T-helper 2 cell (primary cell): Measurements from ENCODE around the gene ZNF592.

ENCODE experiments used
- DNase-seq, 5 experiments: peaks; one replicate each; pipeline versions ENCODE4 v3.0.0 to v3.0.0-alpha.2; 2012 to 2022

The ZNF592 gene

GRCh38 chr15:84782346-84782745 is 34.0 kb downstream of the ZNF592 start:
- peak in 1 of 5 experiments; percentile 14 for DNase-seq

GRCh38 chr15:84783493-84784251 is 35.3 kb downstream of the ZNF592 start:
- DNase-seq: no peak

GRCh38 chr15:84784262-84784661 is 35.9 kb downstream of the ZNF592 start:
- no peak for DNase-seq

DNA sequence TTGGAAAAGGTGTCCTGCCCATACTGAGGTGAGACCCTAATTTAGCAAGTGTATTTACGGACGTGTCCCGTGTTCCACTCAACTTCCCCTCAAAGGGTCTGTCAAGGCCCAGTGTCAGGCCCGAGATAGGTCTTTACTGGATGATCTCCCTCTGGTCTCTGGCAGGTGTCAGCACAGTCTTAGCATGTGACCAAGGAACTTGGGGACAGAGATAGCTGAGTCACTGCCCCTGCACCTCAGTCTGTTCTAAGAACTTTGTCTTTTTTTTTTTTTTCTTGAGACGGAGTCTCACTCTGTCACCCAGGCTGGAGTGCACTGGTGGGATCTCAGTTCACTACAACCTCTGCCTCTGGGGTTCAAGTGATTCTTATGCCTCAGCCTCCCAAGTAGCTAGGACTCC is 36.7 kb downstream of the ZNF592 start:
- DNase-seq: no peak

- no peak for DNase-seq
Observed at GRCh38 chr15:84788500-84788899, 40.1 kb downstream of the ZNF592 start.

GRCh38 chr15:84789762-84790161 is 41.4 kb downstream of the ZNF592 start:
- DNase-seq: no peak

- no peak for DNase-seq
Observed at GRCh38 chr15:84790676-84791075, 42.3 kb downstream of the ZNF592 start.

- no peak for DNase-seq
Observed at GRCh38 chr15:84791763-84792162, 43.4 kb downstream of the ZNF592 start.

GRCh38 chr15:84793431-84794161 is 45.2 kb downstream of the ZNF592 start:
- DNase-seq: no peak

GRCh38 chr15:84794162-84794547 is 45.8 kb downstream of the ZNF592 start:
- no peak for DNase-seq

GRCh38 chr15:84795186-84795585 is 46.8 kb downstream of the ZNF592 start:
- no peak for DNase-seq

DNA sequence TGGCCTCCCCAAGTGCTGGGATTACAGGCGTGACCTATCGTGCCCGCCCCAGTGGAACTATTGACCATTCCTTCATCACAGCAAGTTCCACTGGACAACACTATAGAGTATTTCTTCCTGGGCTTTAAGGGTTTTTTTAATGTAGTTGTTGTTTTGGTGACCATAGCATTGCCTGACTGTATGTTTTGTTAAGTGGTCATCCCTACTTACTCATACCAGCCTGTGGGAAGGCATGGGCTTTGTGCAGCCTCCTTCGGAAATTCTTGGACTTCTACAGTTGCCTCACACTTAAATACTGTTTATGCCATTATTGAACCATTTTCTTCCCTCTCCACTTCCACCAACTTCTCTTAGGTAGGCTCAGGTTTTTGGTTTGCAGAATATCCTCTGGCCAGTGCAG is 48.8 kb downstream of the ZNF592 start:
- DNase-seq: no peak

DNA sequence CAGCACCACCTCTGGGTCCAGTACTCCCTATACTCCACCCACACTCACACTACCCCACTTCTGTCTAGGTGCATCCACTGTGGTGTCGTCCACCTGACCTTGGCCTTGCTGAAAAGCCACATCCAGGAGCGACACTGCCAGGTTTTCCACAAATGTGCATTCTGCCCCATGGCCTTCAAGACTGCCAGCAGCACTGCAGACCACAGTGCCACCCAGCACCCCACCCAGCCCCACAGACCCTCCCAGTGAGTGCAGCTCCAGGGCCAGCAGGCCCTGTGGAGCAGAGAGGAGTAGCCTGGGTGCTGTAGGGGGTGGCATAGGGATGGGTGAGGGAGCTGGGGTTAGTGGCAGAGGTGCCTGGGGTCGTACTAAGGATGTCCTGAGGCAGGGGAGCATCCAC is 49.4 kb downstream of the ZNF592 start:
- no peak for DNase-seq

GRCh38 chr15:84798436-84798946 is 50.1 kb downstream of the ZNF592 start:
- no peak for DNase-seq

DNA sequence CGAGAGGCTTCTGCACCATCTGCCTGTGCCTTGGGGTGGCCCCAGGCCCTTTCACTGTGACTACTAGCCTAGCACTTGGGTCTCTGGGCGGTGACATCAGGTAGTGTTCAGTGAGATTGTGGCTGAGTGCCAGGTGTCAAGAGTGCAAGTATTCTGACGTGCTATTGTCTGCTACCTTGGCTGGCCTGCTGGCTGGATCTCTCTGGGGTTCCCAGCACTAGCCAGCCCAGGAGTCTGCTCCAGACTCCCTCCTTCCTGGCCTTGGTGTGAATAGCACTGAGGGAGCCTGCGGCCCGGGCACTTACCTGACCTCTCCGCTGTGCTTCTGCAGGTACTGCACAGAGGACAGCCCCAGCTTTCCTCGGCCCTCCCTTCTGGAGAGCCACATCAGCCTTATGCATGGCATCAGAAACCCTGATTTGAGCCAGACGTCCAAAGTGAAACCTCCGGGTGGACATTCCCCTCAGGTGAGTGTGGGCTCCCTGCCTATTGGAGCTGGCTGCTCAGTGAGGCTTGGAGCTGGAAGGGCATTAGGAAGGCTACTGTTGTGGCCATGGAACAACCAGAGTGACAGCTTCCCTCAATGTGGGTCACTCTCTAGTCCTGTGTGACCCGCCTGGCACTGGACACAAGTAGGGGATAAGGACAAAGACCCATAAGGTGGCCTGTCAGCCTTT is 51.3 kb downstream of the ZNF592 start:
- no peak for DNase-seq

DNA sequence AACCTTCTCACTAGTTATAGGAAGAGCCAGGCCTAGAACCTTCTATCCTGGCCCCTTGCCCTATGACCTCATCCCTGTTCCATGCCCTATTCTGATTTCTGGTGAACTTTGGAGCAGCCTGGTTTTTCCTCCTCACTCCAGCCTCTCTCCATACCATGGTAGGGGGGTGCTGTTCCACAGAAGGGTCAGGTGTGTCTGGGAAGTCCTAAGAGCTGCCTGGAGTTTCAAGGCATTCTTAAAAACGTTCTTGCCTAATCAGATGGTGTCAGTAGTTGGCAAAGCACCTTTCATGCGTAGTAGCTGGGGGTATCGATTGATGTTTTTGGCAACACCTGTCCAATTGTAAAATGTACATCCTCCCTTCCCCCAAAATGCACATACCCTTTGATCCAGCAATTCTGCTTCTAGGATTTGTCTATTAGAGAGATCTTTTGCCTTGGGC is 52.0 kb downstream of the ZNF592 start:
- DNase-seq: no peak

DNA sequence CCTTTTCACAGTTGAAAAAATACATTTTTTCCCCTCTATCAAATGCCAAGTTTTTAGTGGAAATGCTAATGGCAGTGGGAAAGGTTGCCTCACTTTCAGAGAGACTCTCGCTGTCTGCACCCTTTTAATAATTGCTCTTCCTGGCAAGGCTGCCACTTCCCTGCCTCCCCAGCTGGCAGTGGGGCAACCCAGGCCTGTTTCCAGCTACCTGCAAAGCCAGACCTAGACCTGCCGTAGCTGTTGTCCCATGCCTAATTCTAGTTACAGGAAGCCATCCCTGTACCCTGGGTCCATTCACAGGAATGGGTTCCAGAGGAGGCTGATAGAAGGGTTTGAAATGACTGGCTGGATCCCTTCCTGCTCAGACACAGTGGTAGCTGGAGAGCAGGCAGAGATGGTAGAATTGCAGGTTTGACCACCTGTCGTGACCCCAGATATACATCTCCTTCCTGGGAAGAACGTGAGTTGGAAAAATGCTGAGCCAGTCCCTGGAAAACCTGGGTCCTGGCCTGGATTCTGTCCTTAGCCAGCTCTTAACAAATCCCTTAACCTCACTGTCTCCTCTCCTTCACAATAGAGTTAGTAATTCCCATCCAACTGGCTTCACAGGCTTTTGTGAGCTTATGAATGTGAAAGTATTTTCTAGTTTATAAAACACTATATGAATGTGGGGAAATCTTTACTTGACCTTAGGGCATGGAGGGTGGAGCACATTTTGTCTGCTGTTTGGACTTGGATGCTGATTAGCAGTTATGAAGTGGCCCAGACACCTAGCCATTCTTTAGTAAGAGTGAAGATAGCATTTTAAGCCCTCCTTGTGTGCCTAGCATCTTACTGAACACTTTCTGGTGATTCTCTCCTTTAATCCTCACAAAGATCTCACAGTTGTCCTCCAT is 55.9 kb downstream of the ZNF592 start:
- no peak for DNase-seq

DNA sequence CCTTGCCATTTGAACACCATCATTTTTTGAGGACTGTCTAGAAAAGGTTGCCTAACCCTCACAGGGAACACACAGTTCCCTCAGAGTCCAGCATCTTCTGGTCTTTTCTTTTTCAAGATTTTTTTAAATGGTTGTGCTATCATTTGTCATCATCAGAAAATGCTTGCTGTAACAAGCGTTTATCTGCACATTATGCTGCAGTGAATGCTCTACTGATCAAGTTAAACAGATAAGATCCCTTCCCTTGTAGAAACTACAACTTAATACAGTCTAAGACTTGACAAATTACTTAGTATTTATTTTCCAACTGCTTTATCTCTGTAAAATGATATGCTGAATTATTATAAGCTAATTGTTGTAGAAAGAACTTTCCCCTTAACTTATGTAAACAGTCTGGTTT is 56.8 kb downstream of the ZNF592 start:
- no peak for DNase-seq

DNA sequence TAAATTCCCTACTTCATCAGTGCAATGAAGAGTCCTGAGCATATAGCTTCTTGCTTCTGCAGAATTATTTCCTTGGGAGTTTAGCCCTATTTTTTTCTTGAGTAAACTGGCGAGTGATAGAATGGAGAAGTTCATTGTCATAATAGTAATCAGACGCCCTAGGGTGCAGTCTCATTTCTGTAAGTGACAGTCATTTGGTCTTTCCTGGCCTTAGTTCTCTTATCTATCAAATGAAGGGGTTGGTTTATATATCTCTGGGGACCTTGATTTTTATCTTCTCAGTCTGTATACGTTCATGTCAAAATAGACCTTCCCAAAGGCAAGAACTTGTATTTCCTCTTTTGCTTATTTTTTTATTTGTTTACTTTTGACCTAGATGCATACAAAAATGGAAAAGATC is 58.8 kb downstream of the ZNF592 start:
- peak in 1 of 5 experiments; percentile 76 for DNase-seq

DNA sequence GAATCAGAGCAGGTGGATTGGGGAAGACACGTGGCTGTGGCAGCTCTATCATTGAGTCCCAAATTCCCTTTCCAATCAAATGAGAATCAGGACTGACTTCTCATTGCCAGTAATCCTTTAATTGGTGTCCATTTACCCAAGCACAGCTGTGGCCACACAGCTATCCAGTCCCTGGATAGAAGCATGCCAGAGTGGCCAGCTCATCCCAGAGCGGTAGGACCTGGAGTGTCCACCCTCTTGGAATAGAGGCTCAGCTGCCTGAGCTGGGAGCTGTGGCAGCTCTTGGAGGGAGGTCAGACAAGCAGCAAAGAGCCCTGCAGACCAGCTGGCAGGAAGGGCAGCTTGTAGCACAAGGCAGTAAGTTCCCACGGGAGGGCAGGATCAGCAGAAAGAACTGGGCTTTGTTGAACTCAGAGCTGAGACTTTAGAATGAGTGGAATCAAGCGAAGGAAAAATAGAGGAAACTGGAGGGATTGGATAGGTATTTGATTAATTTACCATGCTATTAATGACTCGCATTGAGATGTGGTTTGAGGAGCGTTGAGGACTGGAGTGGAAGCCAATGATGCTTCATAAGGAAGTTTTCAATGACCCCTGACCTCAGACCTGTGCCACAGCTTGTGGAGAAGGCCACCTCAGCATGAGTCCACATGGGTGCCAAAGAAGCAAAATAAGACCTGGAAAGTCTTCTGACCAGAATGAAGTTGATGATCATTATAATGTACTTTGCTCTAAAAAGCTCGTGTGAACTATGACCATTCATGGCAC is 61.9 kb downstream of the ZNF592 start:
- DNase-seq: no peak

DNA sequence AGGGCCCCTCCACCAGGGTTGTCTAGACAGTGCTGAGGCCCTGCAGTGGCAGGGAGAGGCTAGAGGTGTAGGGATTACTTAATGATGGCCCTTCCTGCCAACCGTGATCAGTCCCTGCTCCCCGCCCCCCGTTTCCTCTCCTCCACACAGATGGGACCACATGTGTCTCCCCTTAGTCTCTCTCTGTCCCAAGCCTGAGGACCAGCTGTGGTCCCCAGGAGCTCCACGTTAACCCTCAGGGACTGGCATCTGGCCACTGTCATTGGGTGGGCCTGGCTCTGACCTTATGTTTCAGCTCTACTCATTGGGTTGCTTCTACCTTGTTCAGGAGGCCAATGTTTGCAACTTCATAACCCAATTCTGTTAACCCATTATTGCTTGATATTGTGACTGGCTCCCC is 62.8 kb downstream of the ZNF592 start:
- no peak for DNase-seq

DNA sequence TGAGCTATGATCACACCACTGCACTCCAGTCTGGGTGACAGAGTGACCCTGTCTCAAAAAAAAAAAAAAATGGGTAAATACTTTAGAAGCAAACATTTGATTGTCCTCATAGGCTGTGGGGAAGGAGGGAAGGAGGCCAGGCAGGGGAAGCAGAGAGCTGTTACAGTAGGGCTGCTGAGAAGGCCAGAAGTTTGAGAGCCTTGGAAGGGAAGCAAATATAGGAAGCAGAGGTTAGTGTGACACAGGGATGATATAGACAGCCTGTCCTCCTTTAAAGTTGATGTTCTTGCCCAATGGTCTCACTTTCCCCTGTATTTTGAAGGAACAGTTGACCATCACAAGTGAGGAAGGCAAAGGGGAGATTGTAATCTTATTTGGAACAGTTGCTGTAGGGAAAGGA is 63.4 kb downstream of the ZNF592 start:
- DNase-seq: no peak
